K562 (cell line): ENCODE measurements around the gene EPHB2. TPM values are rescaled to one million over a fixed set of nuclear protein-coding genes. Genes with fewer than 3 reads are reported as not detected.
A peak's percentile ranks its signal among the peaks of the same experiment; 100 is the strongest.

ENCODE experiments used
- ATAC-seq: fragments of 200-7000 bp; cut with Tn5 transposase; 3 replicates; pipeline ENCODE4 v1.9.1; 2020; ENCODE audit warnings: moderate library complexity
- BruUV-seq: library from RNA; stranded (reverse); fragments of 400-500 nt; replicated peaks from 2 replicates; lab custom pipeline; 2021; lab: Mats Ljungman, UMichigan
- CTCF ChIA-PET: fragments of 300-600 bp; formaldehyde crosslinking; extraction: SDS; loops from one replicate; lab custom pipeline; 2021; ENCODE audit warnings: low intra/inter-chr PET ratio; lab: Yijun Ruan, JAX
- POLR2A ChIA-PET: fragments of 300-600, 350-650 bp; sonication (Branson Sonifier 250); formaldehyde crosslinking; extraction: SDS; loops from one replicate; lab custom pipeline; 2021; ENCODE audit warnings: antibody characterized with exemption, inconsistent platforms; lab: Yijun Ruan, JAX
- DNase-seq, 4 experiments: peaks; one replicate each; pipeline versions ENCODE4 v3.0.0 to v3.0.0-alpha.2; 2011 to 2018; ENCODE audit warnings: low spot score in 3 of 4, mixed read lengths in 3 of 4; ENCODE audit errors: extremely low read depth in 1 of 4
- FAIRE-seq: peaks from 2 replicates; lab custom pipeline; 2011; peaks lifted over from hg19 to GRCh38; lab: Jason Lieb, UNC
- H2AFZ ChIP-seq: 2 replicates; pipeline ENCODE4 v1.6.0; 2011; ENCODE audit warnings: low read depth, low read length, control low read depth, inconsistent platforms
- H3K27ac ChIP-seq: fragments of 200-600 bp; 3 replicates; pipeline ENCODE4 v1.8.0; 2011; ENCODE audit warnings: low read depth, mild to moderate bottlenecking, control low read depth, inconsistent platforms, low read length, moderate library complexity, mixed read lengths; ENCODE audit errors: extremely low read depth
- H3K27me3 ChIP-seq, 2 experiments: fragments of 300-600 bp in 1 of 2; 2 replicates in 1 of 2; 3 replicates in 1 of 2; pipeline versions ENCODE4 v1.6.0 to v1.8.0; 2011; ENCODE audit warnings: inconsistent platforms in 2 of 2, low read length in 2 of 2, mild to moderate bottlenecking in 1 of 2, mixed read lengths in 1 of 2, moderate library complexity in 1 of 2; ENCODE audit not compliant: control insufficient read depth in 2 of 2, insufficient read depth in 2 of 2
- H3K36me3 ChIP-seq: fragments of 300-600 bp; 3 replicates; pipeline ENCODE4 v1.8.0; 2011; ENCODE audit warnings: mild to moderate bottlenecking, low read length, inconsistent platforms; ENCODE audit not compliant: control insufficient read depth, insufficient read depth
- H3K4me1 ChIP-seq, 2 experiments: fragments of 200-600 bp in 1 of 2; replicated peaks in 1 of 2; 2 replicates in 1 of 2; 3 replicates in 1 of 2; pipeline versions ENCODE4 v1.5.1 to v1.8.0; 2011; ENCODE audit warnings: inconsistent platforms in 2 of 2, low read length in 2 of 2, mild to moderate bottlenecking in 1 of 2, mixed read lengths in 1 of 2, moderate library complexity in 1 of 2; ENCODE audit not compliant: control insufficient read depth in 2 of 2, insufficient read depth in 2 of 2
- H3K4me2 ChIP-seq: 2 replicates; pipeline ENCODE4 v1.6.1; 2011; ENCODE audit warnings: low read length, control low read depth, inconsistent platforms, mixed read lengths; ENCODE audit not compliant: insufficient read depth
- H3K4me3 ChIP-seq: fragments of 200-600 bp; sonication (generic), shearing (Covaris generic); 2 replicates; pipeline ENCODE4 v1.5.1; 2016; ENCODE audit warnings: control low read depth, inconsistent platforms
- H3K79me2 ChIP-seq: fragments of 200-600 bp; 3 replicates; pipeline ENCODE4 v1.8.0; 2011; ENCODE audit warnings: low read length, inconsistent platforms; ENCODE audit not compliant: control insufficient read depth, insufficient read depth
- H3K9ac ChIP-seq, 2 experiments: 2 replicates each; pipeline versions ENCODE4 v1.6.0 to v1.6.1; 2011; ENCODE audit warnings: low read depth in 2 of 2, low read length in 2 of 2, control low read depth in 1 of 2, inconsistent platforms in 1 of 2, mild to moderate bottlenecking in 1 of 2, mixed read lengths in 1 of 2; ENCODE audit not compliant: insufficient read depth in 1 of 2
- H3K9me1 ChIP-seq: one replicate; pipeline ENCODE4 v1.6.0; 2011; ENCODE audit warnings: inconsistent platforms, mild to moderate bottlenecking, low read length, moderate library complexity; ENCODE audit not compliant: control insufficient read depth, insufficient read depth
- H3K9me3 ChIP-seq: replicated peaks from 2 replicates; pipeline ENCODE4 v1.5.1; 2011; ENCODE audit warnings: low read depth, low read length, inconsistent platforms; ENCODE audit not compliant: control insufficient read depth, insufficient read depth
- H4K20me1 ChIP-seq: replicated peaks from 2 replicates; pipeline ENCODE4 v1.6.1; 2011; ENCODE audit warnings: low read length, inconsistent platforms, mixed read lengths; ENCODE audit not compliant: control insufficient read depth, insufficient read depth
- CHCHD3 ChIP-seq: fragments of 250-450 bp; sonication (Bioruptor Pico); IDR thresholded peaks from 2 replicates; pipeline ENCODE4 v2.1.2; 2022; ENCODE audit warnings: mild to moderate bottlenecking
- CLOCK ChIP-seq: fragments of 250-450 bp; sonication (Bioruptor Pico); IDR thresholded peaks from 2 replicates; pipeline ENCODE4 v1.4.0; 2020; ENCODE audit warnings: mild to moderate bottlenecking, moderate library complexity, borderline replicate concordance
- CTCF ChIP-seq, 3 experiments: IDR thresholded peaks in 2 of 3; conservative IDR thresholded peaks in 1 of 3; 2 replicates each; pipeline ENCODE4 v1.5.1; 2011 to 2012; ENCODE audit warnings: low read length in 3 of 3, mild to moderate bottlenecking in 3 of 3, control low read depth in 2 of 3, improper control_type of control experiment in 1 of 3, inconsistent platforms in 1 of 3, low read depth in 1 of 3, mixed read lengths in 1 of 3, moderate library complexity in 1 of 3; ENCODE audit not compliant: insufficient read depth in 2 of 3
- E2F6 ChIP-seq, 2 experiments: IDR thresholded peaks; 2 replicates each; pipeline ENCODE4 v1.6.1; 2011; ENCODE audit warnings: borderline replicate concordance in 1 of 2, control low read depth in 1 of 2, low read depth in 1 of 2, low read length in 1 of 2, mild to moderate bottlenecking in 1 of 2, mixed read lengths in 1 of 2, moderate library complexity in 1 of 2; ENCODE audit not compliant: insufficient read depth in 1 of 2, insufficient read length in 1 of 2, poor library complexity in 1 of 2, severe bottlenecking in 1 of 2; ENCODE audit errors: extremely low read depth in 1 of 2
- FOXA3 ChIP-seq, 2 experiments: fragments of 450-650 bp in 1 of 2; sonication (generic) in 1 of 2; formaldehyde crosslinking; IDR thresholded peaks in 1 of 2; conservative IDR thresholded peaks in 1 of 2; 2 replicates each; pipeline versions ENCODE4 v1.4.0 to v1.8.0; 2020 to 2022; ENCODE audit warnings: mild to moderate bottlenecking in 2 of 2, missing genetic modification reagents in 1 of 2
- SMC3 ChIP-seq: conservative IDR thresholded peaks from 2 replicates; pipeline ENCODE4 v1.6.1; 2011; ENCODE audit warnings: low read depth, low read length, improper control_type of control experiment; ENCODE audit not compliant: insufficient read depth
- STAG1 ChIP-seq: sonication (generic); formaldehyde crosslinking; IDR thresholded peaks from 2 replicates; pipeline ENCODE4 v1.5.0; 2020; ENCODE audit warnings: missing genetic modification reagents, borderline replicate concordance
- USF1 ChIP-seq: sonication (generic); formaldehyde crosslinking; IDR thresholded peaks from 2 replicates; pipeline ENCODE4 v1.9.0; 2022; ENCODE audit warnings: mild to moderate bottlenecking, missing genetic modification reagents
- ZNF121 ChIP-seq: sonication (generic); formaldehyde crosslinking; conservative IDR thresholded peaks from 2 replicates; pipeline ENCODE4 v1.8.0; 2022; ENCODE audit warnings: missing genetic modification reagents
- WGBS: fragments of 100-300 bp; shearing (Covaris generic); methylation state at CpG from one replicate; pipeline ENCODE4 v1.1.6; 2016; ENCODE audit warnings: low coverage, mixed read lengths; ENCODE audit not compliant: insufficient coverage; ENCODE audit errors: missing lambda C conversion rate; 5-methylcytosine and 5-hydroxymethylcytosine counted together
- in situ Hi-C: fragments of 300-500 bp; cut with MboI; formaldehyde crosslinking; loops from 4 replicates; pipeline ENCODE4 v1.15.0; 2018; ENCODE audit warnings: inconsistent platforms, mixed read lengths
- intact Hi-C: fragments of 100-400 bp; cut with micrococcal nuclease; formaldehyde crosslinking; loops from 2 replicates; pipeline ENCODE4 v1.14.2; 2022
- polyA plus RNA-seq, 8 experiments: library from polyadenylated mRNA; depleted of rRNA in 4 of 8; stranded (reverse) in 5 of 8; unstranded in 3 of 8; fragments of >200 nt; fragmentation: Nextera tagmentation in 2 of 8; fragmentation: Illumina TruSeq in 1 of 8; extraction: Ambion mirVana in 2 of 8; extraction: Trizol in 1 of 8; gene quantifications; 2 replicates each; pipeline versions ENCODE4 v1.2.1 to v1.2.3, GENCODE V29; 2011 to 2014; ENCODE audit warnings: inconsistent platforms in 1 of 8, missing spikeins in 1 of 8
- total RNA-seq, 7 experiments: library from RNA; depleted of rRNA in 6 of 7; stranded (reverse); fragments of >200 nt in 6 of 7; fragmentation: Illumina TruSeq in 2 of 7; extraction: Trizol in 2 of 7; gene quantifications; 2 replicates each; pipeline versions ENCODE4 v1.2.1 to v1.2.3, GENCODE V29; 2011 to 2021; ENCODE audit warnings: low replicate concordance in 1 of 7

The EPHB2 gene
- total and polyA plus RNA-seq, 9 of the 15 experiments (the other 6 are each of a cell fraction or from before 2014, with no cell fraction given): not detected

GRCh38 chr1:22665752-22666151 is 44.9 kb upstream of the EPHB2 start:
- no TSS peak for BruUV-seq
- peak; percentile 46 to 65 (median 58) for DNase-seq
- no peaks in the 10 kb centered on the region for H3K9me1 ChIP-seq
- no peak overlapping the region for H3K9ac ChIP-seq
- no peak overlapping the region for H3K4me2 ChIP-seq
- H2AFZ ChIP-seq: no peak overlapping the region
- no peaks in the 10 kb centered on the region for H3K79me2 ChIP-seq
- H3K4me1 ChIP-seq: peaks cover 0 to 4% of the 10 kb centered on the region in 2 experiments; a peak in 1 of 5 replicates
- H3K36me3 ChIP-seq: no peaks in the 10 kb centered on the region
- intact Hi-C loops: loop anchor here (1.0 kb wide), 1 partner anchor 265 kb away; no protein-coding TSS in a partner anchor
- H4K20me1 ChIP-seq: no peaks in the 10 kb centered on the region; the same call in 1 of the 2 replicates
- WGBS: 4% methylated on average over 7 of the region's 7 CpGs
- no peak overlapping the region for H3K4me3 ChIP-seq
- peaks cover 3 to 52% of the 10 kb centered on the region in 2 experiments; a peak in 4 of 5 replicates for H3K27me3 ChIP-seq
- peak; percentile 57 for FAIRE-seq
- POLR2A ChIA-PET: interaction anchor here (0.6 to 1.0 kb wide), 2 partner anchors 267 to 503 kb away, joined by 3 read pairs; no protein-coding TSS in a partner anchor
- in situ Hi-C loops: no loop called here
- ATAC-seq: peak; percentile 76
- H3K27ac ChIP-seq: no peak overlapping the region
- H3K9me3 ChIP-seq: no peaks in the 10 kb centered on the region
- CTCF ChIA-PET: interaction anchor here (0.7 to 1.6 kb wide), 2 partner anchors 265 to 299 kb away, joined by 3 to 9 read pairs; no protein-coding TSS in a partner anchor
- TF ChIP-seq E2F6 (IDR thresholded peaks at IDR 0.05; ENCODE audit: borderline replicate concordance in 1 of 2, extremely low read depth in 1 of 2, insufficient read depth in 1 of 2, insufficient read length in 1 of 2, low read depth in 1 of 2, low read length in 1 of 2, poor library complexity in 1 of 2, severe bottlenecking in 1 of 2) (no peak), SMC3 (peak; percentile 59), ZNF121 (CRISPR knock-in tag) (no peak), USF1 (no peak), CTCF (IDR thresholded peaks at IDR 0.05 in 2 of 3, conservative IDR thresholded peaks at IDR 0.05 in 1 of 3; ENCODE audit: insufficient read depth in 2 of 3, low read depth in 1 of 3, low read length in 3 of 3) (peak; percentile 65 to 78 (median 76)), FOXA3 (CRISPR knock-in tag; conservative IDR thresholded peaks at IDR 0.05 in 1 of 2, IDR thresholded peaks at IDR 0.05 in 1 of 2) (no peak), CHCHD3 (no peak), CLOCK (CRISPR knock-in tag) (no peak), STAG1 (peak; percentile 82; the same call in 1 of the 2 replicates)
